ENCODE data around the gene NLGN4X.

Gene NLGN4X

GRCh38 chrX:6228720-6229119, at the start of gene NLGN4X:
NLGN4X (minus strand) TSS chrX:6228867; CDS start chrX:6151466, 77,401 bp downstream.
- DNase-seq: peak; percentile 20

- no peak for DNase-seq
Measured at GRCh38 chrX:6266041-6266440, 37.4 kb upstream of the NLGN4X start.

- no peak for DNase-seq
Measured at GRCh38 chrX:6262959-6263358, 34.3 kb upstream of the NLGN4X start.

- no peak for DNase-seq
Measured at GRCh38 chrX:6257025-6257424, 28.4 kb upstream of the NLGN4X start.

GRCh38 chrX:6244666-6245065, 16.0 kb upstream of the NLGN4X start:
- DNase-seq: no peak

- DNase-seq: no peak
Measured at GRCh38 chrX:6238576-6238975, 9.9 kb upstream of the NLGN4X start.

GRCh38 chrX:6227935-6228334, 732 bp downstream of the NLGN4X start:
- no peak for DNase-seq

GRCh38 chrX:6227453-6227835, 1.2 kb downstream of the NLGN4X start:
- DNase-seq: no peak

- peak; percentile 51 for DNase-seq
Measured at GRCh38 chrX:6226596-6227452, 1.8 kb downstream of the NLGN4X start.

- DNase-seq: peak; percentile 34
Measured at GRCh38 chrX:6225911-6226595, 2.6 kb downstream of the NLGN4X start.

GRCh38 chrX:6225288-6225910, 3.3 kb downstream of the NLGN4X start:
- DNase-seq: no peak

GRCh38 chrX:6223516-6223915, 5.2 kb downstream of the NLGN4X start:
- no peak for DNase-seq

GRCh38 chrX:6210230-6210629, 18.4 kb downstream of the NLGN4X start:
- DNase-seq: no peak

GRCh38 chrX:6203462-6204215, 25.0 kb downstream of the NLGN4X start:
- no peak for DNase-seq

- DNase-seq: no peak
Measured at GRCh38 chrX:6199486-6199885, 29.2 kb downstream of the NLGN4X start.

GRCh38 chrX:6187256-6187655, 41.4 kb downstream of the NLGN4X start:
- no peak for DNase-seq

- DNase-seq: no peak
Measured at GRCh38 chrX:6184900-6185515, 43.7 kb downstream of the NLGN4X start.

GRCh38 chrX:6175914-6176313, 52.8 kb downstream of the NLGN4X start:
- no peak for DNase-seq

GRCh38 chrX:6170424-6170823, 58.2 kb downstream of the NLGN4X start:
- no peak for DNase-seq

- DNase-seq: no peak
Measured at GRCh38 chrX:6169407-6169806, 59.3 kb downstream of the NLGN4X start.

- DNase-seq: no peak
Measured at GRCh38 chrX:6163721-6164120, 64.9 kb downstream of the NLGN4X start.

GRCh38 chrX:6159468-6159867, 69.2 kb downstream of the NLGN4X start:
- DNase-seq: no peak

GRCh38 chrX:6151971-6152370, 76.7 kb downstream of the NLGN4X start:
- no peak for DNase-seq

All from right hindlimb (tissue), 1 donor.